Fibroblast of lung (primary cell): ENCODE measurements around the gene MORN1.

Experiments
- EZH2 ChIP-seq: IDR thresholded peaks from 2 replicates; pipeline ENCODE4 v1.5.1; 2012; ENCODE audit warnings: low read length, control low read depth, mild to moderate bottlenecking; ENCODE audit errors: missing control alignments
- TF ChIP-seq, protein P1 (sequence below), 2 donors: IDR thresholded peaks in 1 of 2; conservative IDR thresholded peaks in 1 of 2; 1 replicate in 1 of 2; 2 replicates in 1 of 2; pipeline ENCODE4 v1.5.1; 2011 to 2012; ENCODE audit warnings: low read length in 2 of 2, control low read depth in 1 of 2, inconsistent platforms in 1 of 2, low read depth in 1 of 2, mild to moderate bottlenecking in 1 of 2

- TF ChIP-seq, protein P1, sequence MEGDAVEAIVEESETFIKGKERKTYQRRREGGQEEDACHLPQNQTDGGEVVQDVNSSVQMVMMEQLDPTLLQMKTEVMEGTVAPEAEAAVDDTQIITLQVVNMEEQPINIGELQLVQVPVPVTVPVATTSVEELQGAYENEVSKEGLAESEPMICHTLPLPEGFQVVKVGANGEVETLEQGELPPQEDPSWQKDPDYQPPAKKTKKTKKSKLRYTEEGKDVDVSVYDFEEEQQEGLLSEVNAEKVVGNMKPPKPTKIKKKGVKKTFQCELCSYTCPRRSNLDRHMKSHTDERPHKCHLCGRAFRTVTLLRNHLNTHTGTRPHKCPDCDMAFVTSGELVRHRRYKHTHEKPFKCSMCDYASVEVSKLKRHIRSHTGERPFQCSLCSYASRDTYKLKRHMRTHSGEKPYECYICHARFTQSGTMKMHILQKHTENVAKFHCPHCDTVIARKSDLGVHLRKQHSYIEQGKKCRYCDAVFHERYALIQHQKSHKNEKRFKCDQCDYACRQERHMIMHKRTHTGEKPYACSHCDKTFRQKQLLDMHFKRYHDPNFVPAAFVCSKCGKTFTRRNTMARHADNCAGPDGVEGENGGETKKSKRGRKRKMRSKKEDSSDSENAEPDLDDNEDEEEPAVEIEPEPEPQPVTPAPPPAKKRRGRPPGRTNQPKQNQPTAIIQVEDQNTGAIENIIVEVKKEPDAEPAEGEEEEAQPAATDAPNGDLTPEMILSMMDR (conservative IDR thresholded peaks at IDR 0.05 in 1 of 2, IDR thresholded peaks at IDR 0.05 in 1 of 2; ENCODE audit: low read depth in 1 of 2, low read length in 2 of 2) = no peak
- no peak for TF ChIP-seq EZH2
Measured at GRCh38 chr1:2426540-2426939, 35.2 kb upstream of the MORN1 start.
